Measurements from ENCODE around the gene NODAL.

NODAL gene

GRCh38 chr10:70410608-70411007, 30.9 kb downstream of the NODAL start:
- H2AK5ac ChIP-seq (ENCODE audit: low read depth, low read length) = no peak overlapping the region
- no peak overlapping the region for H2BK120ac ChIP-seq (ENCODE audit: low read depth, low read length)
- peaks cover 4 to 82% of the 10 kb centered on the region in 2 donors for H3K36me3 ChIP-seq (replicated peaks in 1 of 2; ENCODE audit: control insufficient read depth in 2 of 2, insufficient read depth in 2 of 2, low read length in 2 of 2)
- H3K4ac ChIP-seq (ENCODE audit: low read length) = no peak overlapping the region
- H2BK12ac ChIP-seq (ENCODE audit: low read length) = no peak overlapping the region
- peaks cover 1% of the 10 kb centered on the region for H3K79me1 ChIP-seq (ENCODE audit: low read depth, low read length)
- peaks cover 2 to 21% of the 10 kb centered on the region in 2 donors for H3K9me3 ChIP-seq (replicated peaks in 1 of 2; ENCODE audit: control insufficient read depth in 2 of 2, insufficient read depth in 1 of 2, low read depth in 1 of 2, low read length in 2 of 2)
- WGBS, 2 donors (ENCODE audit: extremely low coverage in 2 of 2, insufficient read length in 2 of 2, insufficient replicate concordance in 1 of 2) = no CpG with 5 or more reads among the region's 1 CpG
- H3K4me1 ChIP-seq (ENCODE audit: control insufficient read depth in 2 of 2, insufficient read depth in 1 of 2, low read depth in 1 of 2, low read length in 2 of 2) = peaks cover 3 to 5% of the 10 kb centered on the region in 2 donors
- H2AFZ ChIP-seq (ENCODE audit: low read length) = no peak overlapping the region
- H3K23ac ChIP-seq (ENCODE audit: low read depth, low read length, poor library complexity) = no peak overlapping the region
- H3K27me3 ChIP-seq (ENCODE audit: control insufficient read depth in 3 of 3, insufficient read depth in 3 of 3, low read depth in 1 of 3, low read length in 3 of 3) = no peaks in the 10 kb centered on the region
- H2BK5ac ChIP-seq (ENCODE audit: low read length) = no peak overlapping the region
- H2BK15ac ChIP-seq (ENCODE audit: low read length) = no peak overlapping the region
- no peak overlapping the region for H3K9ac ChIP-seq (ENCODE audit: low read depth, low read length, poor library complexity)
- H3K14ac ChIP-seq (ENCODE audit: low read length) = no peak overlapping the region
- H4K91ac ChIP-seq (ENCODE audit: low read depth, low read length, poor library complexity) = no peak overlapping the region
- no peak overlapping the region for H3K4me3 ChIP-seq (ENCODE audit: low read length in 2 of 2)
- DNase-seq (ENCODE audit: low spot score) = no peak
- no peak overlapping the region for H4K8ac ChIP-seq (ENCODE audit: low read depth, low read length)
- no peak overlapping the region for H3K4me2 ChIP-seq (ENCODE audit: insufficient read depth, low read length, poor library complexity, severe bottlenecking)
- no peak overlapping the region for H3K27ac ChIP-seq (replicated peaks; ENCODE audit: low read length)
- H3K18ac ChIP-seq (ENCODE audit: low read length) = no peak overlapping the region

DNA sequence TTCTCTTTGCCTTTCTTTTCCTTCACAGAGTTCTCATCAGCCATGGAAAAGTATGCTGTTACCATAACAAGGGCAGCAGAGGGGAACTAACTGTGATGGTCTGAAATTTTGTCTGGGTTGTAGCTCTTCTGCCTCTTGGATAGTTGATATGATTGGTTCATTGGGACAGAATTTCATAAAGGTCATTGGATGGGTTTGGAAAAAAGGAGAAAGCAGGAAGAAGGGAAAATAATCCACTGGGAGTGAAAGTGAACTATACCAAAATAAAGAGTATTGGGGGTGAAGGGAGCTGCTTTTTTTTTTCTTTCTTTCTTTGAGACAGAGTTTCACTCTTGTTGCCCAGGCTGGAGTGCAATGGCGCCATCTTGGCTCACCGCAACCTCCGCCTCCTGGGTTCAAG, 31.7 kb downstream of the NODAL start:
- H3K27me3 ChIP-seq (ENCODE audit: control insufficient read depth in 3 of 3, insufficient read depth in 3 of 3, low read depth in 1 of 3, low read length in 3 of 3) = no peaks in the 10 kb centered on the region
- no peak overlapping the region for H3K14ac ChIP-seq (ENCODE audit: low read length)
- no peak overlapping the region for H4K8ac ChIP-seq (ENCODE audit: low read depth, low read length)
- peaks cover 1% of the 10 kb centered on the region for H3K79me1 ChIP-seq (ENCODE audit: low read depth, low read length)
- no peak overlapping the region for H4K91ac ChIP-seq (ENCODE audit: low read depth, low read length, poor library complexity)
- H3K36me3 ChIP-seq (replicated peaks in 1 of 2; ENCODE audit: control insufficient read depth in 2 of 2, insufficient read depth in 2 of 2, low read length in 2 of 2) = peaks cover 4 to 74% of the 10 kb centered on the region in 2 donors
- H3K23ac ChIP-seq (ENCODE audit: low read depth, low read length, poor library complexity) = no peak overlapping the region
- no peak for DNase-seq (ENCODE audit: low spot score)
- no peak overlapping the region for H3K27ac ChIP-seq (replicated peaks; ENCODE audit: low read length)
- H2AFZ ChIP-seq (ENCODE audit: low read length) = no peak overlapping the region
- H3K4me2 ChIP-seq (ENCODE audit: insufficient read depth, low read length, poor library complexity, severe bottlenecking) = no peak overlapping the region
- H3K4ac ChIP-seq (ENCODE audit: low read length) = no peak overlapping the region
- WGBS, 2 donors (ENCODE audit: extremely low coverage in 2 of 2, insufficient read length in 2 of 2, insufficient replicate concordance in 1 of 2) = no CpG with 5 or more reads among the region's 3 CpGs
- H3K4me1 ChIP-seq (ENCODE audit: control insufficient read depth in 2 of 2, insufficient read depth in 1 of 2, low read depth in 1 of 2, low read length in 2 of 2) = peaks cover 5 to 6% of the 10 kb centered on the region in 2 donors
- no peak overlapping the region for H2BK120ac ChIP-seq (ENCODE audit: low read depth, low read length)
- no peak overlapping the region for H2AK5ac ChIP-seq (ENCODE audit: low read depth, low read length)
- H2BK15ac ChIP-seq (ENCODE audit: low read length) = no peak overlapping the region
- no peak overlapping the region for H3K18ac ChIP-seq (ENCODE audit: low read length)
- H3K9ac ChIP-seq (ENCODE audit: low read depth, low read length, poor library complexity) = no peak overlapping the region
- peaks cover 2 to 21% of the 10 kb centered on the region in 2 donors for H3K9me3 ChIP-seq (replicated peaks in 1 of 2; ENCODE audit: control insufficient read depth in 2 of 2, insufficient read depth in 1 of 2, low read depth in 1 of 2, low read length in 2 of 2)
- no peak overlapping the region for H3K4me3 ChIP-seq (ENCODE audit: low read length in 2 of 2)
- no peak overlapping the region for H2BK12ac ChIP-seq (ENCODE audit: low read length)
- H2BK5ac ChIP-seq (ENCODE audit: low read length) = no peak overlapping the region

DNA sequence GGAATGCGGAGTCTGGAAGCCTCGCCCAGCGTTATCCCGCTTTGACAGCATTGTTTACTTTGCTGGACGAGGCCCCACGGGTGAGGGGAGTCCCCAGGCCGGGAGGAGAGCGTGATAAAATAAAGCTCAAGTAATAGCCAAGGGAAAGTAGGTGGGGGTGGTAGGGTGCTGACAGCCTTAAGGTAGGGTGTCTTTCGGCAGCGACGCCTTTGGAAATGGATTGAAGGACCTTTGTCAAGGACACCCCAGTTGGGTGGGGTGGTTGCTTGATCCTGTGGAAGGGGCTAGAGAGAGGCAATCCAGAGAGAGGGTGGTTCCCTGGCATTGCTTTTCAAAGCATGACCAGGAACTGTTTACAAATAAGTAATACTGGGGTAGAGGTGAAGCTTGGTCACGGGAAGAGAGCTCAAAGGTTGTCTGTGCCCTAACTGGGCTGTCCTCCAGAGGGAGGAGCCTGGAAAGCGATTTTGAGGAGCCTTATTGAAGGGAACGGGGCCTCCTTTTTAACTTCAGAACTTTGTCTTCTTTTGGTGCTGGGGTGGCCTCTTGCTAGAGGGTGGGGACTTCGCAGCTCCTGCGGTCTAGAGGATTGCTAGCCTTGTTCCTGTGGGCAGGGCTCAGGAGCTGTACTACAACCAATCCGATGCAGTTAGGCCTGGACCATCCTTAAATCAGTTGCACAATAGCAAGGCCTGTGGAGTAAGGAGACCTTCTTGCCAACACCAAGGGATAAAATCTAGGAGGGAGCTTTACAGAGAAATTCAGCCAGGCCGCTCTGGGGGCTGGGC, 36.2 kb downstream of the NODAL start:
- Histone ChIP-seq H3K4me3 (ENCODE audit: low read length in 2 of 2) (peak overlapping the region; percentile 97 to 98), H3K18ac (ENCODE audit: low read length) (no peak overlapping the region), H3K27ac (replicated peaks; ENCODE audit: low read length) (no peak overlapping the region), H3K36me3 (replicated peaks in 1 of 2; ENCODE audit: control insufficient read depth in 2 of 2, insufficient read depth in 2 of 2, low read length in 2 of 2) (peaks cover 4 to 32% of the 10 kb centered on the region in 2 donors), H3K4ac (ENCODE audit: low read length) (no peak overlapping the region), H3K9ac (ENCODE audit: low read depth, low read length, poor library complexity) (peak overlapping the region; percentile 73), H2AFZ (ENCODE audit: low read length) (no peak overlapping the region), H3K23ac (ENCODE audit: low read depth, low read length, poor library complexity) (peak overlapping the region; percentile 98), H3K14ac (ENCODE audit: low read length) (no peak overlapping the region), H4K8ac (ENCODE audit: low read depth, low read length) (no peak overlapping the region), H2BK12ac (ENCODE audit: low read length) (no peak overlapping the region), H2BK120ac (ENCODE audit: low read depth, low read length) (no peak overlapping the region), H2AK5ac (ENCODE audit: low read depth, low read length) (no peak overlapping the region), H3K9me3 (replicated peaks in 1 of 2; ENCODE audit: control insufficient read depth in 2 of 2, insufficient read depth in 1 of 2, low read depth in 1 of 2, low read length in 2 of 2) (peaks cover 2 to 14% of the 10 kb centered on the region in 2 donors), H4K91ac (ENCODE audit: low read depth, low read length, poor library complexity) (no peak overlapping the region), H3K4me1 (ENCODE audit: control insufficient read depth in 2 of 2, insufficient read depth in 1 of 2, low read depth in 1 of 2, low read length in 2 of 2) (peaks cover 3 to 6% of the 10 kb centered on the region in 2 donors), H2BK15ac (ENCODE audit: low read length) (no peak overlapping the region), H2BK5ac (ENCODE audit: low read length) (peak overlapping the region; percentile 13), H3K27me3 (ENCODE audit: control insufficient read depth in 3 of 3, insufficient read depth in 3 of 3, low read depth in 1 of 3, low read length in 3 of 3) (no peaks in the 10 kb centered on the region), H3K4me2 (ENCODE audit: insufficient read depth, low read length, poor library complexity, severe bottlenecking) (peak overlapping the region; percentile 85), H3K79me1 (ENCODE audit: low read depth, low read length) (peaks cover 5% of the 10 kb centered on the region)
- DNase-seq (ENCODE audit: low spot score) = no peak
- no CpG with 5 or more reads among the region's 18 CpGs for whole genome bisulfite sequencing, 2 donors (ENCODE audit: extremely low coverage in 2 of 2, insufficient read length in 2 of 2, insufficient replicate concordance in 1 of 2)

DNA sequence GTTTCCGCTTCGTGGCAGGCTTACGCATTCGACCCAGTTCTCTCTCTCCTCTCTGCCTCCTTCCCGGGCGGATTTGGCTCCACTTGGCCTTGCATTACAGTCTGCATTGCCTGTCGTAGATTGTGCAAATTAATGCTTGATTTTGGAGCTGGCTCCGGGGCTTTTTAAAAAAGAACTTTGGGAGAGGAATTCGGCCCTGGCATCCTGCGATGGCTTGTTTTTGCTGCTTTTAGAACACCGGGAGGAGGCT, 36.8 kb downstream of the NODAL start:
- Histone ChIP-seq H2BK120ac (ENCODE audit: low read depth, low read length) (no peak overlapping the region), H3K18ac (ENCODE audit: low read length) (peak overlapping the region; percentile 98), H3K4me2 (ENCODE audit: insufficient read depth, low read length, poor library complexity, severe bottlenecking) (peak overlapping the region; percentile 85), H3K27ac (replicated peaks; ENCODE audit: low read length) (no peak overlapping the region), H3K23ac (ENCODE audit: low read depth, low read length, poor library complexity) (peak overlapping the region; percentile 98), H3K4me1 (ENCODE audit: control insufficient read depth in 2 of 2, insufficient read depth in 1 of 2, low read depth in 1 of 2, low read length in 2 of 2) (peaks cover 3 to 6% of the 10 kb centered on the region in 2 donors), H3K4me3 (ENCODE audit: low read length in 2 of 2) (peak overlapping the region; percentile 97 to 98), H2AK5ac (ENCODE audit: low read depth, low read length) (peak overlapping the region; percentile 98), H3K27me3 (ENCODE audit: control insufficient read depth in 3 of 3, insufficient read depth in 3 of 3, low read depth in 1 of 3, low read length in 3 of 3) (no peaks in the 10 kb centered on the region), H2BK15ac (ENCODE audit: low read length) (no peak overlapping the region), H3K79me1 (ENCODE audit: low read depth, low read length) (peaks cover 5% of the 10 kb centered on the region), H4K91ac (ENCODE audit: low read depth, low read length, poor library complexity) (no peak overlapping the region), H3K9ac (ENCODE audit: low read depth, low read length, poor library complexity) (peak overlapping the region; percentile 100), H3K36me3 (replicated peaks in 1 of 2; ENCODE audit: control insufficient read depth in 2 of 2, insufficient read depth in 2 of 2, low read length in 2 of 2) (peaks cover 4 to 28% of the 10 kb centered on the region in 2 donors), H2BK5ac (ENCODE audit: low read length) (peak overlapping the region; percentile 13), H2AFZ (ENCODE audit: low read length) (peak overlapping the region; percentile 83), H3K14ac (ENCODE audit: low read length) (peak overlapping the region; percentile 94), H4K8ac (ENCODE audit: low read depth, low read length) (no peak overlapping the region), H3K4ac (ENCODE audit: low read length) (no peak overlapping the region), H3K9me3 (replicated peaks in 1 of 2; ENCODE audit: control insufficient read depth in 2 of 2, insufficient read depth in 1 of 2, low read depth in 1 of 2, low read length in 2 of 2) (peaks cover 2 to 14% of the 10 kb centered on the region in 2 donors), H2BK12ac (ENCODE audit: low read length) (no peak overlapping the region)
- WGBS, 2 donors (ENCODE audit: extremely low coverage in 2 of 2, insufficient read length in 2 of 2, insufficient replicate concordance in 1 of 2) = no CpG with 5 or more reads among the region's 11 CpGs
- DNase-seq (ENCODE audit: low spot score) = no peak

Measured in neuronal stem cell (in vitro differentiated cells).